Activated gamma-delta T cell (primary cell): ENCODE data around the gene CAMTA2.
"Not testable (repeated sequence)": the region's sequence is repeated elsewhere in the genome, so short reads cannot be mapped to it uniquely, and the experiment has no call there.

Experiments
- DNase-seq: peaks from one replicate; lab custom pipeline; 2025; lab: John Stamatoyannopoulos, UW

CAMTA2 gene

DNA sequence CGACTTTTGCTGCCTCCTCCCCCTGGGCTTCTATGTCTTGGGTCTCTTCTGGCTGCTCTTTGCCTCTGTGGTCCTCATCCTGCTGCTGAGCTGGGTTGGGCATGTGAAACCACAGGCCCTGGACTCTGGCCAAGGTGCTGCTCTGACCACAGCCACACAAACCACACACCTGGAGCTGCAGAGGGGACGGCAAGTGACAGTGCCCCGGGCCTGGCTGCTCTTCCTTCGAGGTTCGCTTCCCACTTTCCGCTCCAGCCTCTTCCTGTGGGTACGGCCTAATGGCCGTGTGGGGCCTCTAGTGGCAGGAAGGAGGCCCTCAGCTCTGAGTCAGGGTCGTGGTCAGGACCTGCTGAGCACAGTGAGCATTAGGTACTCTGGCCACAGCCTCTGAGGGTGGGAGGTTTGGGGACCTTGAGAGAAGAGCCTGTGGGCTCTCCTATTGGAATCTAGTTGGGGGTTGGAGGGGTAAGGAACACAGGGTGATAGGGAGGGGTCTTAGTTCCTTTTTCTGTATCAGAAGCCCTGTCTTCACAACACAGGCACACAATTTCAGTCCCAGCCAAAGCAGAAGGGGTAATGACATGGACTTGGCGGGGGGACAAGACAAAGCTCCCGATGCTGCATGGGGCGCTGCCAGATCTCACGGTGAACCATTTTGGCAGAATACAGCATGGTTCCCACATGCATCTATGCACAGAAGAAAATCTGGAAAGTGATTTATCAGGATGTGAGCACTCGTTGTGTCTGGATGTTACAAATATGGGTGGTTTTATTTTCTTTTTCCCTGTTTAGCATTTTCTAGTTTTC lies 53.1 kb downstream of the CAMTA2 start:
- DNase-seq, result no peak

DNA sequence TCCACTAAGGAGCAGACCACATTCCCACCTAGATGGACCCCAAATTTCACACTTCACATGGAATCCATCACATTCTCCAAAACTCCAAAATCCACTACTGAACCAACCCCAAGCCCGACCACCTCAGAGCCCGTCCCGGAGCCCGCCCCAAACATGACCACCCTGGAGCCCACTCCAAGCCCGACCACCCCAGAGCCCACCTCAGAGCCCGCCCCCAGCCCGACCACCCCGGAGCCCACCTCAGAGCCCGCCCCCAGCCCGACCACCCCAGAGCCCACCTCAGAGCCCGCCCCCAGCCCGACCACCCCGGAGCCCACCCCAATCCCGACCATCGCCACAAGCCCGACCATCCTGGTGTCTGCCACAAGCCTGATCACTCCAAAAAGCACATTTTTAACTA lies 53.8 kb downstream of the CAMTA2 start:
- DNase-seq, result no peak

DNA sequence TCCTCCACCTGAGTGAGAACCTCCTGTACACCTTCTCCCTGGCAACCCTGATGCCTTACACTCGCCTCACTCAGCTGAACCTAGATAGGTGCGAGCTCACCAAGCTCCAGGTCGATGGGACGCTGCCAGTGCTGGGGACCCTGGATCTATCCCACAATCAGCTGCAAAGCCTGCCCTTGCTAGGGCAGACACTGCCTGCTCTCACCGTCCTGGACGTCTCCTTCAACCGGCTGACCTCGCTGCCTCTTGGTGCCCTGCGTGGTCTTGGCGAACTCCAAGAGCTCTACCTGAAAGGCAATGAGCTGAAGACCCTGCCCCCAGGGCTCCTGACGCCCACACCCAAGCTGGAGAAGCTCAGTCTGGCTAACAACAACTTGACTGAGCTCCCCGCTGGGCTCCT lies 54.7 kb downstream of the CAMTA2 start:
- DNase-seq, result no peak

DNA sequence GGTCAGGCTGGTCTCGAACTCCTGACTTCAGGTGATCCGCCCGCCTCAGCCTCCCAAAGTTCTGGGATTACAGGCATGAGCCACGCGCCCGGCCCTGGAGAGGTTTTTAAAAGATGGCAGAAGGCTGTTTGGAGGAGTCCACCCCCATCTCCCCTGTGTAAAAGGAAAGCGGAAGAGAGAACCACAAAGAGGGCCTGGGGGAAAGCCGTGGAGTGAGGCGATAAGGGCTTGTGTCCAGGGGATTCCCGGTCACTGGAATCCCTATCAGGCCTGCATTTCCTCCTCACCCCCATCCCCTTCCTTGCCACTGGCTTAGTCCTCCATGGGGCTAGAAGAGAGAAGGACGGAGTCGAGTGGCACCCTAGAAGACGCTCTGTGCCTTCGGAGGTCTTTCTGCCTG lies 55.5 kb downstream of the CAMTA2 start, which contains the start of gene GP1BA:
Gene GP1BA, plus strand, starts transcription at position 315 of the 400 bp plus-strand sequence. CDS start 328 bp downstream, outside the sequence.
- no peak for DNase-seq

DNA sequence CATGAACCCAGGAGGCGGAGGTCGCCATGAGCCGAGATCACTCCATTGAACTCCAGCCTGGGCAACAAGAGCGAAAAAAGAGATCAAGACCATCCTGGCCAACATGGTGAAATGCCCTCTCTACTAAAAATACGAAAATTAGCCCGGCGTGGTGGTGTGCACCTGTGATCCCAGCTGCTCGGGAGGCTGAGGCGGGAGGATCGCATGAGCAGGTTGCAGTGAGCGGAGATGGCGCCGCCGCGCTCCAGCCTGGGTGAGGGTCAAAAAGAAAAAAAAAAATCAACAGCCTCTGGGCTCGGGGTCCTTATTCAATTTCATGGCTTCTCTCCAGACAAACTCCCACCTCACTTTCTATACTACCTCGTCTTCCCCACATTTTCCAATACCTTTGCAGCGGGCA lies 58.6 kb downstream of the CAMTA2 start:
- no peak for DNase-seq

DNA sequence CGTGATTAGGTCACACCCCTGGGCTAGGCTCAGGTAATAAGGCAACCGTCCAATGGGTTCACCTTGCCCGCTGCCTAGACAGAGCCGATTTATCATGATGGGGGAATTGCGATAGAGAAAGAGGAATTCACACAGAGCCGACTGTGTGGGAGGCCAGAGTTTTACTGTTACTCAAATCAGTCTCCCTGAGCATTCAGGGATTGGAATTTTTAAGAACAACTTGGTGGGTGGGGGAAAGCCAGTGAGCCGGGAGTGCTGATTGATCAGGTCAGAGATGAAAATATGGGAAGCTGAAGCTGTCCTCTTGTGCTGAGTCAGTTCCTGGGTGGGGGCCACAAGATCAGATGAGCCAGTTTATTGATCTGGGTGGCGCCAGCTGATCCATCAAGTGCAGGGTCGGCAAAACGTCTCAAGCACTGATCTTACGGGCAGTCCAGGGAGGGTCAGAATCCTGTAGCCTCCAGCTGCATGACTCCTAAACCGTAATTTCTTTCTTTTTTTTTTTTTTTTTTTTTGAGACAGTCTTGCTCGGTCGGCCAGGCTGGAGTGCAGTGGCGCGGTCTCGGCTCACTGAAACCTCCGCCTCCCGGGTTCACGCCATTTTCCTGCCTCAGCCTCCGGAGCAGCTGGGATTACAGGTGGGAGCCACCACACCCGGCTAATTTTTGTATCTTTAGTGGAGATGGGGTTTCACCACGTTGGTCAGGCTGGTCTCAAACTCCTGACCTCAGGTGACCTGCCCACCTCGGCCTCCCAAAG lies 60.7 kb downstream of the CAMTA2 start:
- not testable (repeated sequence) for DNase-seq

DNA sequence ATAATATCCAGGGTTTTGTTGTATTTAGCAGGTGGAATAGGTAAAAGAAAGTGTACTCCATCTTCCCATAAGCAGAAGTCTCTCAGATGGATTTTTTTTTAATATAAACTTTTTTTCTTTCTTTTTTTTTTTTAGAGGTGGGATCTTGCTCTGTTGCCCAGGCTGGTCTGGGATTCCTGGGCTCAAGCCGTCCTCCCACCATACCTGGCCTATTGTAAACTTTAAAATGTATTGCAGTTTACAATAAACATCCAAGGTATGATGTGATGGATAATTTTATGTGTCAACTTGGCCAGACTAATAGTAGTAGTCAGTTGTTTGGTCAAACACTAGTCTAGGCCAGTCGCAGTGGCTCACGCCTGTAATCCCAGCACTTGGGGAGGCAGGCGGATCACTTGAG lies 66.2 kb downstream of the CAMTA2 start:
- DNase-seq, result no peak

DNA sequence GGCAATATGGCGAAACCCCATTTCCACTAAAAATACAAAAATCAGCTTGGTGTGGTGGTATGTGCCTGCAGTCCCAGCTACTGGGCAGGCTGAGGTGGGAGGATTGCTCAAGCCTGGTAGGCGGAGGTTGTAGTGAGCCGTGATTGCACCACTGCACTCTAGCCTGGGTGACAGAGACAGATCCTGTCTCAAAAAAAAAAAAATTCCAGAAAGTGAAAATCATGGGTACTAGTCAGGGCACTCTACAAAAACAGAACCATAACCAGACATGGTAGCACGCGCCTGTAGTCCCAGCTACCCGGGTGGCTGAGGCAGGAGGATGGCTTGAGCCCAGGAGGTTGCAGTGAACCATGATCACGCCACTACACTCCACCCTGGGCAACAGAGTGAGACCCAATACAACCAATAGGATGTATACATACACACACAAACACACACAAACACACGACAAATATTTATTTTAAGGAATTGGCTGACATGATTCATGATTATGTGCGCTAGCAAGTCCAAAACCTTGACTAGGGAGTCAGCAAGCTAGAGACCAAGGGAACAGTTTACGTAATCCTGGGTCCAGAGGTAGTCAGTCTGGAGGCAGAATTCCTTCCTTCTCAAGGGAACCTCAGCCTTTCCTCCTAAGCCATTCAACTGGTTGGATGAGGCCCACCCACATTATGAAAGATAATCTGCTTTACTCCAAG lies 67.0 kb downstream of the CAMTA2 start:
- DNase-seq, result no peak

DNA sequence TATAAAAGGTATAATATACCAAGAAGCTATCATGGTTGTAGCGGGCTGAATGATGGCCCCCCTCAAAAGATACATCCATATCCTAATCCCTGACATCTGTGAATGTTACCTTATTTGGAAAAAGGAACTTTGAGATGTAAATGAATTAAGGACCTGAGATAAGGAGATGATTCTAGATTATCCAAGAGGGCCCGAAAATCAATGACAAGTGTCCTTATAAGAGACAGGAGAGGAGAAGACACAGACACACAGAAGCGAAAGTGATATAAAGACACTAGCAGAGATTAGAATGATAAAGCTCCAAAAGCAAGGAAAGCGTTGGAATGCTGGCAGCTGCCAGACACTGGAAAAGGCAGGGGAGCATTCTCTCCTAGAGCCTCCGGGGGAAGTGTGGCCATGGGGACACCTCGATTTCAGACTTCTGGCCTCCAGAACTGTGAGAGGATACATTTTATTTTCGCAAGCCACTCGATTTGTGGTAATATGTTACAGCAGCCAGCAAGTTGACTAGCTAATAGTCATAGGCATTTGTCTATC lies 67.9 kb downstream of the CAMTA2 start:
- DNase-seq, result no peak
